GM18505 (cell line): ENCODE results near the gene ARL2.
"Not testable (repeated sequence)": the region's sequence is repeated elsewhere in the genome, so short reads cannot be mapped to it uniquely, and the experiment has no call there.

ENCODE experiments used
- ATAC-seq: cut with Tn5 transposase; IDR thresholded peaks from one replicate; pipeline ENCODE4 v1.9.1; 2021; ENCODE audit not compliant: unreplicated experiment
- POLR2A ChIP-seq: IDR thresholded peaks from 4 replicates; pipeline ENCODE4 v1.6.1; 2011; ENCODE audit warnings: borderline replicate concordance; ENCODE audit not compliant: insufficient read depth, insufficient read length; ENCODE audit errors: extremely low read depth

ARL2 gene

DNA sequence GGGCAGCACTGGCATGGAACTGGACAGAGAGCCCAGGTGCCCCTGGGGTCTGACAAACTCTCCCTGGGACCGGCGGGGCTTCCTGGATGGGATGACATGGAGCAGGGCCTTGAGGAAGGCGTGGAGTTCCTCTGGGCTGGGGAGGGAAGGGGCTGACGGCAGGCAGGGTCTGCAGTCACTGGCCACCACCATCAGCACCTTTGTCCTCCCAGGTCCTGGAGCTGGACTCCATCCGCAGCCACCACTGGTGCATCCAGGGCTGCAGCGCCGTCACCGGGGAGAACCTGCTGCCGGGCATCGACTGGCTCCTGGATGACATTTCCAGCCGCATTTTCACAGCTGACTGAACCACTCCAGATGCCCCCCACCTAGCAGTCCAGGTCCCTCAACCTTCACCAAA is 7.5 kb downstream of the ARL2 start:
- ATAC-seq, result no peak
- no peak for TF ChIP-seq POLR2A

DNA sequence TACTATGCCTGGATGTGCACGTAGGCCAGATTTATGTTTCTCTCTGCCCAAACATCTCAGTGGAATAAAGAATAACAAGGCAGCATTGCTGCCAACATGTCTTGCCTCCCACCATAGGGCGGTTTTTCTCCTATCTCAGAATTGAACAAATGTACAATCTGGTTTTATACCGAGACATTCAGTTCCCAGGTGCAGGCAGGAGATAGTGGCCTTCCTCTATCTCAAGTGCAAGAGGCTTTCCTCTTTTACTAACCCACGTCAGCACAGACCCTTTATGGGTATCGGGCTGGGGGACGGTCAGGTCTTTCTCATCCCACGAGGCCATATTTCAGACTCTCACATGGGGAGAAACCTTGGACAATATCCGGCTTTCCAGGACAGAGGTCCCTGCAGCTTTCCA is 9.5 kb downstream of the ARL2 start:
- not testable (repeated sequence) for ATAC-seq

DNA sequence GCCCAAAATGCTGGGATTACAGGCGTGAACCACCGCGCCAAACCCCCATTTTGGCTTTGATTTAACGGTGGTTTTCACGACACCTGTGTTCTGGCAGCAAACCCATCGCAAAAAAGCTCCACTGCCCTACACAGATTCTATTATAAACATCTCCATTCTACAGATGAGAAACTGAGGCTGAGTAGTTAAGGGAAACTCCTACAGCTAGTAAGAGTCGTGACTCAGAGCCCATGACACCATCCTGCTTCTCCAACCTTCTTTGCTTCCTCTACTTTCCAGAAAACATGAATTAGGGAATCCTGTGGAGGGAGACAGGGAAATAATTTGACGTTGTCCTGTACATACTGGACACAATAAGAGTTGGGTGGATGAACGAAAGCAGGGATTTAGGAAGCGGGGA is 12.8 kb downstream of the ARL2 start:
- no peak for TF ChIP-seq POLR2A

DNA sequence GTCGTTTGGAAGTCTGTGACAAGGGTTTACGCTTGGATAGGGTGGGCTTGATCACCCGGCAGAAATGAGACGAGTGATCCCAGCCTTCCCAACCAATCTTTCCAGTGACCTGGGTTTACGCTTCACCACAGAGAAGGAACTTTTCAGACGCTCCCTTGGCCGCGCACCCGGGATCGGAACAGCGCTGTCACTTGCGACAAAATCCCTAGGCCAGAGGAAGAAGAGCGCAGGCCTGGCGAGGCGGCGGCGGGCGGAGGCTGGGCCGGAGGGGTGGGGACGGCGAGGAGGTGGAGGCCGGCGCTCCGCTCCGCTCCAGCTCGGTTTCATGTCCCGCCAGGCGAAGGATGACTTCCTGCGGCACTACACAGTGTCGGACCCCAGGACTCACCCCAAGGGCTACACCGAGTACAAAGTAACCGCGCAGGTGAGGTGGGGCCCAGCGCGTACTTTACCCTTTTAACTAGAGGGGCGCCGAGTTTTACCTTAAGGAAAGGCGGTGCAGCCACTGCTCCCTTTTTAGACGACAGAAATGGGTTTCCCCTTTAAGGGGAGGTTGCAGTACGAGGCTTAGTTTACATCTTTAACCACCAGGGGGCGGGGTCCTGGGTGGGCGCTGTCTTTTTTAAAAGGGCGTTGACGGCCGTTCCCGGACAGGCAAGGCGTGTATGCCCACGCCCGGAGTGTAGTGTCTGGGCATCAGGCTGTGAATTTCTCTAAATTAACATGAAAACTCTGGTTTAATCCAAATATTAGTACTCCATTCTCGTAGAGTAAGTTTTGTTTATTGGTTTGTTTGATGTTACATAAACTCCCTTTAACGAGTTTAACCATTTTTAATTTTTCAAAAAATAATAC is 13.5 kb downstream of the ARL2 start, which contains the start of gene SNX15:
TSS of gene SNX15 (plus strand) at position 227 of the 855 bp plus-strand sequence. CDS start at position 326, 99 bp downstream.
- peak; percentile 77 for TF ChIP-seq POLR2A
- ATAC-seq, result peak; percentile 80

More for the DNA sequence above, 12.8 kb downstream of the ARL2 start:
- ATAC-seq, result no peak

DNA sequence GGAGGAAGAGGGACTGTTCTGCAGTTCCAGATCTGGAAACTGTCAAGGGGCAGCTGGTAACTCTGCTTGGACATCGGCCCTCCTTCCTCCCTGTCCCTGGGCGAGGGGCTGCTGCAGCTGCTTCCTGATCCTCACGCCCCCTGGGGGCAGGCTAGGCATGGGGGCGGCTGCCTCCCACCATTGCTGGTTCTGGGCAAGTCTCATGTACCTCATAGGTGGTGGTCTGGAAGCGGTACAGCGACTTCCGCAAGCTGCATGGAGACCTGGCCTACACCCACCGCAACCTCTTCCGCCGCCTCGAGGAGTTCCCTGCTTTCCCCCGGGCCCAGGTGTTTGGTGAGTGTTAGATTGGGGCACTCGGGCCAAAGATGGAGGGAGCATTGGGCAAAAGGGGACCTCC is 18.3 kb downstream of the ARL2 start:
- TF ChIP-seq POLR2A, result no peak
- ATAC-seq, result no peak

DNA sequence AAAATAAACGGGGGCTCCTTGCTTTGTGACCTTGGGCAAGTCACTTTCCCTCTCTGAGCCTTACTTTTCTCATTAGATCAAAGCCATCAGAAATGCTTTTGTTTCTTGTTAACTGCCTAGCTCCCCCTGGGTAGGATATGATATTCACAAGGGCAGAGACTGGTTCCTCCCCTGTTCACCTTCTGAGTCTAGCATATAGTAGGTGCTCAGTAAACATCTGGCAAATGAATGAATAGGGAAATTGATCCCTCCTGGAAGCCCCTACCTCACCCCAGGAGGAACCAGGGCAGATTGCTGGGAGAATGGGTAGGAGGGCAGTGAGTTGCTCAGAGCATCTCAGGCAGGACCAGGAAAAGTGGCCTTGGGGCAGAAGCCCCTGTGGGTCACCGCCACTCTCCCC is 20.5 kb downstream of the ARL2 start:
- ATAC-seq, result no peak
- TF ChIP-seq POLR2A, result no peak

DNA sequence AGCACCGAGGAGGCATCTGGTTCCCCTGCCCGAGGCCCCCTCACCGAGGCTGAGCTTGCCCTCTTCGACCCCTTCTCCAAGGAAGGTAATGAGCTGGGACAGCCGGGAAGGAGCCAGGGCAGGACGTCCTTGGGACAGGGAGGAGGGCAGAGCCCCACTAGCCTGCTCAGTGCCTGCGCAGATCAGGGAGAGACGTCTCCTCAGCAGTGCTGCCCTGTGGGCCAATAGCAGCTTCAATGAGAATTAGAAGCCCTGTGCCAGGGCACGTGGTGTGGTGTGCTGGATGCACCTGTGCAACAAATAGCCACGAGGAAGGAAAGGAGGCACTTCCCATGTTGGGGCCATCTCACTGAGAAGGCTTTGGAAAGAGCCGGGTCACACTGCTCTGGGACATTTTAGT is 21.6 kb downstream of the ARL2 start:
- no peak for ATAC-seq
- TF ChIP-seq POLR2A, result no peak

DNA sequence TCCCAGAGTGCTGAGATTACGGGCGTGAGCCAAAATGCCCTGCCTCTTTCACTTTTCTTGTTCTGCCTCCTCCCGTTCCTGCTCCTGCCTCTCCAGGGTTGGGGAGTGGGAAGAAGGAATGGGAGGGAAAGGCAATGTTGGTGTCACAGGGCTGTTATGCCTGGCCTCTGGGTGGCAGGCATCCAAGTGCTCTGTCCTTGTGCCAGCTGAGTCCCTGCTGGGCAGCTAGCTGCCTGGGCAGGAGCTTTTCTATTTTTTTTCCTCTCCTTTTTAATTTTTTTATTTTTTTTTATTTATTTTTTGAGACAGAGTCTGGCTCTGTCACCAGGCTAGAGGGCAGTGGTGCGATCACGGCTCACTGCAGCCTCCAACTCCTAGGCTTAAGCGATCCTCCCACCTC is 23.0 kb downstream of the ARL2 start:
- ATAC-seq, result no peak
- no peak for TF ChIP-seq POLR2A

DNA sequence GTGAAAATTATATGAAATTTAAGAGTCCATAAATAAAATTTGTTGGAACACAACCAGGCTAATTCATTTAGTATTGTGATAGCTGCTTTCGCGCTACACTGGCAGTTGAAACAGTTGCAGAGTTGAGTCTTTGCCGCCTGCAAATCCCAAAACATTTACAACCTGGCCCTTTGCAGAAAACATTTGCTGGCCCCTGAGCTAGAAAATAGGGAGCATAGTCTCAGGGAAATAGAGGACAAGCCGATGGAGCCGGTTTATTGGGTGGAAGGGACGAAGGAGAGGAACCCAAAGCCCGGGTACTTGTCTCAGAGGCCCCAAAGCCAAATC is 26.5 kb downstream of the ARL2 start:
- no peak for TF ChIP-seq POLR2A
- no peak for ATAC-seq

DNA sequence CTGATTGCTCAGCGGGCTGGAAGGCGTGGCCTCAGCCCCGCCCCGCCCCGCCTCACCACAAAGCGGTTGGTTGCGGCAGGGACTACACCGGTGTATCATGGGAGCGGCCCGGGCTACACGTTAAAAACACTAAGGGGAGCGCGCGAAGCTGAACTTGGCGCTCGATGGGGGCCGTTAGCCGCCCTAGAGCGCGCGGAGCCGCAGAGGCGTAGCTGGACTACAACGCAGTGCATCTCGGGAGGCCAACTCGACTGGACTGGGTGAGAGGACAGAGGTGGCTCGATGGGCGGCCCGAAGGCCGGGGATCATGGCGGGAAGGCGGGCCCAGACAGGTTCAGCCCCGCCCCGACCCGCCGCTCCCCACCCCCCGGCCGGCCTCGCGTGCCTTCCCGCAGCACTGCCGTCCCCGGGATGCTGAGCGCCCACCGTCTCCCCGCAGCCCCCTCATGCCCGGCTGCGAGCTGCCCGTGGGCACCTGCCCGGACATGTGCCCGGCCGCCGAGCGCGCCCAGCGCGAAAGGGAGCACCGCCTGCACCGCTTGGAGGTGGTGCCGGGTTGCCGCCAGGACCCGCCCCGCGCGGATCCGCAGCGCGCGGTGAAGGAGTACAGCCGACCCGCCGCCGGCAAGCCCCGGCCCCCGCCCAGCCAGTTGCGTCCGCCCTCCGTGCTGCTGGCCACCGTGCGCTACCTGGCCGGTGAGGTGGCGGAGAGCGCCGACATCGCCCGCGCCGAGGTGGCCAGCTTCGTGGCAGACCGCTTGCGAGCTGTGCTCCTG is 27.1 kb downstream of the ARL2 start, which contains the start of gene SAC3D1:
TSS of gene SAC3D1 (plus strand) at position 364 of the 776 bp plus-strand sequence. CDS start at position 447, 83 bp downstream.
- peak; percentile 81 for ATAC-seq
- TF ChIP-seq POLR2A, result peak; percentile 62

DNA sequence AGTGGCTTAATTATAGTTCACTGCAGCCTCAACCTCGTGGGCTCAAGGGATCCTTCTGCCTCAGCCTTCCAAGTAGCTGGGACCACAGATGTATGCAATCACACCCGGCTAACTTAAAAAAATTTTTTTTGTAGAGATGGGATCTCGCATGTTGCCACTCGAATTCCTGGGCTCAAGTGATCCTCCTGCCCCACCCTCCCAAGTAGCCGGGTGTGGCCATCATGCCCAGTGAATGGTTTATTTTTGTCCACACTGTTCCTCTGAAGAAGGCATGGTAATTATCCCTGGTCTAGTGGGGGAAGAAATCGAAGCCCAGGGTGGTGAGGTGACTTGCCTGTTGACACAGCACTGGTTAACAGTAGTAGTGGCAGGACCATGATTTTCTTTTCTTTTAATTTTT is 28.9 kb downstream of the ARL2 start:
- ATAC-seq, result no peak
- no peak for TF ChIP-seq POLR2A

DNA sequence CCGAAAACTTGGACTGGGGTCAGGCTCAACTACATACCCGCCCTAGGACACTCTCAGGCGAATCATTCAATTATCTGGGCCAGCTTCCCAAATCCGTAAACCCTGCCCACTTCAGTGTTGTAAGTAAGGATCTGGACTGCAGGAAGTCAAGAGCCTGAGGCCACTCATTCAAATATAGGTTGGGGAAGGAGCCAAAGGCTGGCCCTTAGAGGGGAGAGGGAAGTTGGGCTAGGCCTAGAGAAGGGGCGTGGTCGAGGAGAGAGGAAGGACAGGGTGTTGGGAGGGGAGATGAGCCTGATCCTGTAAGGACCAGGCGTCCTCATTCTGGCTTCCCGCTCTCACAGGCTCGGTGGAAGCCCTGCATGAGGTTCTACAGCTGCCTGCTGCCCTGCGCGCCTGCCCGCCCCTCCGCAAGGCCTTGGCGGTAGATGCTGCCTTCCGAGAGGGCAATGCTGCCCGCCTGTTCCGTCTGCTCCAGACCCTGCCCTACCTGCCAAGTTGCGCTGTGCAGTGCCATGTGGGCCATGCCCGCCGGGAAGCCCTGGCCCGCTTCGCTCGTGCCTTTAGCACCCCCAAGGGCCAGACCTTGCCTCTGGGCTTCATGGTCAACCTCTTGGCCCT is 30.0 kb downstream of the ARL2 start:
- ATAC-seq, result no peak
- no peak for TF ChIP-seq POLR2A

DNA sequence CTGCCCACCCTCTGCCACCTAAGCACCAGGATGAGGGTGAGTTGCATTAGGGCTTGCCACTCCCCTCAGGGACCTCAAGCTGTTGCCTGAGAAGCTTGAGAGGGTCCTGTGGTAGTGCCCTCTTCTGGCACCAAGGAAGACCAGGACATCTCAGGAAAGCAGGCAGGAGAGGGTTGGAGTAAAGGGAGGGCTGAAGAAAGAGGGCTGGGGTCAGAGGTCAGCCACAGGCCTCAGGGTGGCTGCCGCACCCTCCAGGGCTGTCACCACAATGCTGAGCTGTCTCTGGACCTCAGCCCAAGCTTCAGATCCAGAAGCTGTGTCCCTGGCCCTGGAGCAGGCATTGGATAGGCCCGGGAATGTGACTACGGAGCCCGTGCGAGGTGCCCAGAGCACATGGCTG is 31.1 kb downstream of the ARL2 start:
- no peak for ATAC-seq
- TF ChIP-seq POLR2A, result no peak
